HEK293 (cell line): ENCODE measurements around the gene ZFR2.
A peak's percentile ranks its signal among the peaks of the same experiment; 100 is the strongest.

Experiments
- BCL11A ChIP-seq: fragments of 450-650 bp; formaldehyde crosslinking; IDR thresholded peaks from 2 replicates; pipeline ENCODE4 v1.5.1; 2016; ENCODE audit warnings: low read depth, missing biosample characterization, missing genetic modification characterization
- KLF10 ChIP-seq: fragments of 450-650 bp; IDR thresholded peaks from 2 replicates; pipeline ENCODE4 v1.5.1; 2018; ENCODE audit warnings: missing biosample characterization, mild to moderate bottlenecking, missing genetic modification characterization
- KLF7 ChIP-seq: fragments of 450-650 bp; formaldehyde crosslinking; IDR thresholded peaks from 2 replicates; pipeline ENCODE4 v1.5.1; 2016; ENCODE audit warnings: missing biosample characterization, missing genetic modification characterization, borderline replicate concordance
- MZF1 ChIP-seq: fragments of 450-650 bp; formaldehyde crosslinking; IDR thresholded peaks from 2 replicates; pipeline ENCODE4 v1.5.1; 2017; ENCODE audit warnings: missing biosample characterization, missing genetic modification characterization, borderline replicate concordance
- SCRT2 ChIP-seq: fragments of 450-650 bp; formaldehyde crosslinking; IDR thresholded peaks from 2 replicates; pipeline ENCODE4 v1.5.1; 2016; ENCODE audit warnings: missing biosample characterization, missing genetic modification characterization
- SP3 ChIP-seq: fragments of 450-650 bp; formaldehyde crosslinking; IDR thresholded peaks from 2 replicates; pipeline ENCODE4 v1.5.1; 2016; ENCODE audit warnings: missing biosample characterization, missing genetic modification characterization
- ZBTB1 ChIP-seq: fragments of 450-650 bp; formaldehyde crosslinking; IDR thresholded peaks from 2 replicates; pipeline ENCODE4 v1.5.1; 2016; ENCODE audit warnings: missing biosample characterization, missing genetic modification characterization
- ZBTB10 ChIP-seq: fragments of 450-650 bp; formaldehyde crosslinking; IDR thresholded peaks from 2 replicates; pipeline ENCODE4 v1.5.1; 2016; ENCODE audit warnings: missing biosample characterization, missing genetic modification characterization
- ZBTB48 ChIP-seq: fragments of 450-650 bp; formaldehyde crosslinking; IDR thresholded peaks from 2 replicates; pipeline ENCODE4 v1.5.1; 2016; ENCODE audit warnings: missing biosample characterization, missing genetic modification characterization
- ZFP41 ChIP-seq: fragments of 450-650 bp; formaldehyde crosslinking; IDR thresholded peaks from 2 replicates; pipeline ENCODE4 v1.5.1; 2016; ENCODE audit warnings: missing biosample characterization, missing genetic modification characterization, borderline replicate concordance
- ZNF121 ChIP-seq: fragments of 450-650 bp; formaldehyde crosslinking; IDR thresholded peaks from 2 replicates; pipeline ENCODE4 v1.5.1; 2016; ENCODE audit warnings: missing biosample characterization, missing genetic modification characterization
- ZNF214 ChIP-seq: fragments of 450-650 bp; formaldehyde crosslinking; IDR thresholded peaks from 2 replicates; pipeline ENCODE4 v1.5.1; 2017; ENCODE audit warnings: missing biosample characterization, mild to moderate bottlenecking, missing genetic modification characterization, borderline replicate concordance
- ZNF324 ChIP-seq: fragments of 450-650 bp; formaldehyde crosslinking; IDR thresholded peaks from 2 replicates; pipeline ENCODE4 v1.5.1; 2016; ENCODE audit warnings: missing biosample characterization, missing genetic modification characterization
- ZNF335 ChIP-seq: fragments of 450-650 bp; formaldehyde crosslinking; conservative IDR thresholded peaks from 2 replicates; pipeline ENCODE4 v1.5.1; 2016; ENCODE audit warnings: missing biosample characterization, missing genetic modification characterization
- ZNF404 ChIP-seq: fragments of 450-650 bp; formaldehyde crosslinking; IDR thresholded peaks from 2 replicates; pipeline ENCODE4 v1.5.1; 2017; ENCODE audit warnings: missing biosample characterization, missing genetic modification characterization
- ZNF433 ChIP-seq: fragments of 450-650 bp; formaldehyde crosslinking; IDR thresholded peaks from 2 replicates; pipeline ENCODE4 v1.5.1; 2016; ENCODE audit warnings: missing biosample characterization, missing genetic modification characterization, low read depth
- ZNF501 ChIP-seq: fragments of 450-650 bp; formaldehyde crosslinking; IDR thresholded peaks from 2 replicates; pipeline ENCODE4 v1.5.1; 2016; ENCODE audit warnings: missing biosample characterization, missing genetic modification characterization
- ZNF529 ChIP-seq: fragments of 450-650 bp; formaldehyde crosslinking; IDR thresholded peaks from 2 replicates; pipeline ENCODE4 v1.5.1; 2017; ENCODE audit warnings: missing genetic modification characterization, missing biosample characterization; ENCODE audit not compliant: insufficient replicate concordance
- ZNF585B ChIP-seq: fragments of 450-650 bp; formaldehyde crosslinking; IDR thresholded peaks from 2 replicates; pipeline ENCODE4 v1.5.1; 2016; ENCODE audit warnings: missing biosample characterization, missing genetic modification characterization
- ZNF621 ChIP-seq: fragments of 450-650 bp; formaldehyde crosslinking; IDR thresholded peaks from 2 replicates; pipeline ENCODE4 v1.5.1; 2017; ENCODE audit warnings: missing biosample characterization, missing genetic modification characterization
- ZNF623 ChIP-seq: fragments of 450-650 bp; formaldehyde crosslinking; IDR thresholded peaks from 2 replicates; pipeline ENCODE4 v1.5.1; 2016; ENCODE audit warnings: missing biosample characterization, missing genetic modification characterization
- ZNF629 ChIP-seq: fragments of 450-650 bp; formaldehyde crosslinking; IDR thresholded peaks from 2 replicates; pipeline ENCODE4 v1.5.1; 2017; ENCODE audit warnings: missing biosample characterization, missing genetic modification characterization
- ZNF645 ChIP-seq: fragments of 450-650 bp; formaldehyde crosslinking; IDR thresholded peaks from 2 replicates; pipeline ENCODE4; 2016; ENCODE audit warnings: missing biosample characterization, missing genetic modification characterization
- ZNF658 ChIP-seq: fragments of 450-650 bp; formaldehyde crosslinking; IDR thresholded peaks from 2 replicates; pipeline ENCODE4; 2016; ENCODE audit warnings: missing biosample characterization, missing genetic modification characterization
- ZNF76 ChIP-seq: fragments of 450-650 bp; formaldehyde crosslinking; IDR thresholded peaks from 2 replicates; pipeline ENCODE4; 2016; ENCODE audit warnings: low read depth, missing biosample characterization, missing genetic modification characterization, borderline replicate concordance
- ZNF785 ChIP-seq: fragments of 450-650 bp; formaldehyde crosslinking; IDR thresholded peaks from 2 replicates; pipeline ENCODE4 v1.5.1; 2016; ENCODE audit warnings: missing biosample characterization, missing genetic modification characterization
- ZSCAN16 ChIP-seq: fragments of 450-650 bp; formaldehyde crosslinking; IDR thresholded peaks from 2 replicates; pipeline ENCODE4 v1.5.1; 2016; ENCODE audit warnings: missing biosample characterization, missing genetic modification characterization
- TF ChIP-seq, protein P1 (sequence below): fragments of 450-650 bp; formaldehyde crosslinking; IDR thresholded peaks from 2 replicates; pipeline ENCODE4 v1.5.1; 2016; ENCODE audit warnings: missing biosample characterization, missing genetic modification characterization, low read depth
- TF ChIP-seq, protein P2 (sequence below): fragments of 450-650 bp; formaldehyde crosslinking; IDR thresholded peaks from 2 replicates; pipeline ENCODE4 v1.5.1; 2016; ENCODE audit warnings: missing biosample characterization, missing genetic modification characterization

Gene ZFR2

GRCh38 chr19:3761382-3762129, 107.3 kb downstream of the ZFR2 start, which contains the start of gene APBA3 (continued):
- TF ChIP-seq BCL11A (tag by site-specific recombination) (no peak), ZNF529 (tag by site-specific recombination) (no peak), ZNF335 (tag by site-specific recombination) (peak; percentile 96), ZBTB10 (tag by site-specific recombination) (peak; percentile 73), ZNF404 (tag by site-specific recombination) (no peak), ZNF324 (tag by site-specific recombination) (peak; percentile 75), ZNF785 (peak; percentile 74), ZNF658 (tag by site-specific recombination) (no peak), ZNF121 (no peak), ZNF621 (no peak), ZBTB1 (tag by site-specific recombination) (no peak), ZFP41 (no peak), ZBTB48 (tag by site-specific recombination) (peak; percentile 59; the same call in 1 of the 2 replicates), ZNF433 (tag by site-specific recombination) (no peak), ZNF623 (tag by site-specific recombination) (peak; percentile 36; the same call in 1 of the 2 replicates), ZNF645 (tag by site-specific recombination) (no peak), ZNF585B (tag by site-specific recombination) (no peak), KLF10 (tag by site-specific recombination) (peak; percentile 32; the same call in 1 of the 2 replicates), ZNF214 (no peak), ZNF76 (tag by site-specific recombination) (peak; percentile 97), ZSCAN16 (no peak), SP3 (tag by site-specific recombination) (peak; percentile 50; the same call in 1 of the 2 replicates), KLF7 (tag by site-specific recombination) (peak; percentile 77; the same call in 1 of the 2 replicates), MZF1 (tag by site-specific recombination) (peak; percentile 33; the same call in 1 of the 2 replicates), ZNF629 (tag by site-specific recombination) (peak; percentile 70), ZNF501 (tag by site-specific recombination) (peak; percentile 77), SCRT2 (peak; percentile 56; the same call in 1 of the 2 replicates)
- TF ChIP-seq, protein P1, sequence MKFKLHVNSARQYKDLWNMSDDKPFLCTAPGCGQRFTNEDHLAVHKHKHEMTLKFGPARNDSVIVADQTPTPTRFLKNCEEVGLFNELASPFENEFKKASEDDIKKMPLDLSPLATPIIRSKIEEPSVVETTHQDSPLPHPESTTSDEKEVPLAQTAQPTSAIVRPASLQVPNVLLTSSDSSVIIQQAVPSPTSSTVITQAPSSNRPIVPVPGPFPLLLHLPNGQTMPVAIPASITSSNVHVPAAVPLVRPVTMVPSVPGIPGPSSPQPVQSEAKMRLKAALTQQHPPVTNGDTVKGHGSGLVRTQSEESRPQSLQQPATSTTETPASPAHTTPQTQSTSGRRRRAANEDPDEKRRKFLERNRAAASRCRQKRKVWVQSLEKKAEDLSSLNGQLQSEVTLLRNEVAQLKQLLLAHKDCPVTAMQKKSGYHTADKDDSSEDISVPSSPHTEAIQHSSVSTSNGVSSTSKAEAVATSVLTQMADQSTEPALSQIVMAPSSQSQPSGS (tag by site-specific recombination): no peak
- TF ChIP-seq, protein P2, sequence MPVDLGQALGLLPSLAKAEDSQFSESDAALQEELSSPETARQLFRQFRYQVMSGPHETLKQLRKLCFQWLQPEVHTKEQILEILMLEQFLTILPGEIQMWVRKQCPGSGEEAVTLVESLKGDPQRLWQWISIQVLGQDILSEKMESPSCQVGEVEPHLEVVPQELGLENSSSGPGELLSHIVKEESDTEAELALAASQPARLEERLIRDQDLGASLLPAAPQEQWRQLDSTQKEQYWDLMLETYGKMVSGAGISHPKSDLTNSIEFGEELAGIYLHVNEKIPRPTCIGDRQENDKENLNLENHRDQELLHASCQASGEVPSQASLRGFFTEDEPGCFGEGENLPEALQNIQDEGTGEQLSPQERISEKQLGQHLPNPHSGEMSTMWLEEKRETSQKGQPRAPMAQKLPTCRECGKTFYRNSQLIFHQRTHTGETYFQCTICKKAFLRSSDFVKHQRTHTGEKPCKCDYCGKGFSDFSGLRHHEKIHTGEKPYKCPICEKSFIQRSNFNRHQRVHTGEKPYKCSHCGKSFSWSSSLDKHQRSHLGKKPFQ (tag by site-specific recombination): no peak
